Measurements from ENCODE around the gene FER. TPM values are rescaled to one million over a fixed set of nuclear protein-coding genes. Genes with fewer than 3 reads are reported as not detected.

The FER gene
- total RNA-seq, 1 experiment from 2014 or later = 16.4 TPM

DNA sequence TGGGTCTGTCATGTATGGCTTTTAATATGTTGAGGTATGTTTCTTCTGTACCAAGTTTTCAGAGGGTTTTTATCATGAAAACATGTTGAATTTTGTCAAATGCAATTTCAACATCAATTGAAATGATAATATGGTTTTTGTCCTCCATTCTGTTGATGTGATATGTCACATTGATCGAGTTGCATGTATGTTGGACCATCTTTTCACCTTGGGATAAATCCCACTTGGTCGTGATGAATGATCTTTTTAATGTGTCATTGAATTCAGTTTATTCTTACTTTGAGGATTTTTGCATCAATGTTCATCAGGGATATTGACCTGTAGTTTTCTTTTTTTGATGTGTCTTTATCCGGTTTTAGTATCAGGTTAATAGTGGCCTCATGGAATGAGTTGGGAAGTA is 373.5 kb downstream of the FER start:
- intact Hi-C loops (cut with micrococcal nuclease; ENCODE audit: unreplicated experiment) = no loop called here
- no peaks in the 10 kb centered on the region for H3K36me3 ChIP-seq (ENCODE audit: insufficient read depth, low read length, poor library complexity, severe bottlenecking)
- no peak overlapping the region for H3K4me3 ChIP-seq (ENCODE audit: low read depth, low read length, poor library complexity, severe bottlenecking)
- H3K9me3 ChIP-seq (ENCODE audit: low read depth, low read length, poor library complexity, severe bottlenecking) = peaks cover 16% of the 10 kb centered on the region
- no TSS peak for BruUV-seq (replicated peaks)
- POLR2A ChIA-PET (ENCODE audit: low non-redundant PET) = no interaction called here
- CTCF ChIA-PET = no interaction called here
- TF ChIP-seq EZH2 (IDR thresholded peaks at IDR 0.05; ENCODE audit: borderline replicate concordance, low read depth, low read length, poor library complexity, severe bottlenecking) = no peak
- TF ChIP-seq, protein P1, sequence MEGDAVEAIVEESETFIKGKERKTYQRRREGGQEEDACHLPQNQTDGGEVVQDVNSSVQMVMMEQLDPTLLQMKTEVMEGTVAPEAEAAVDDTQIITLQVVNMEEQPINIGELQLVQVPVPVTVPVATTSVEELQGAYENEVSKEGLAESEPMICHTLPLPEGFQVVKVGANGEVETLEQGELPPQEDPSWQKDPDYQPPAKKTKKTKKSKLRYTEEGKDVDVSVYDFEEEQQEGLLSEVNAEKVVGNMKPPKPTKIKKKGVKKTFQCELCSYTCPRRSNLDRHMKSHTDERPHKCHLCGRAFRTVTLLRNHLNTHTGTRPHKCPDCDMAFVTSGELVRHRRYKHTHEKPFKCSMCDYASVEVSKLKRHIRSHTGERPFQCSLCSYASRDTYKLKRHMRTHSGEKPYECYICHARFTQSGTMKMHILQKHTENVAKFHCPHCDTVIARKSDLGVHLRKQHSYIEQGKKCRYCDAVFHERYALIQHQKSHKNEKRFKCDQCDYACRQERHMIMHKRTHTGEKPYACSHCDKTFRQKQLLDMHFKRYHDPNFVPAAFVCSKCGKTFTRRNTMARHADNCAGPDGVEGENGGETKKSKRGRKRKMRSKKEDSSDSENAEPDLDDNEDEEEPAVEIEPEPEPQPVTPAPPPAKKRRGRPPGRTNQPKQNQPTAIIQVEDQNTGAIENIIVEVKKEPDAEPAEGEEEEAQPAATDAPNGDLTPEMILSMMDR (conservative IDR thresholded peaks at IDR 0.05; ENCODE audit: low read depth, low read length) = no peak
- no peak for DNase-seq (ENCODE audit: low spot score)
- no peaks in the 10 kb centered on the region for H3K27me3 ChIP-seq (replicated peaks; ENCODE audit: insufficient read depth, low read depth, low read length, poor library complexity)
- no peak overlapping the region for H3K27ac ChIP-seq (ENCODE audit: low read depth, low read length, poor library complexity, severe bottlenecking)
- peaks cover 5% of the 10 kb centered on the region for H3K4me1 ChIP-seq (ENCODE audit: insufficient read depth, low read length, poor library complexity, severe bottlenecking)

DNA sequence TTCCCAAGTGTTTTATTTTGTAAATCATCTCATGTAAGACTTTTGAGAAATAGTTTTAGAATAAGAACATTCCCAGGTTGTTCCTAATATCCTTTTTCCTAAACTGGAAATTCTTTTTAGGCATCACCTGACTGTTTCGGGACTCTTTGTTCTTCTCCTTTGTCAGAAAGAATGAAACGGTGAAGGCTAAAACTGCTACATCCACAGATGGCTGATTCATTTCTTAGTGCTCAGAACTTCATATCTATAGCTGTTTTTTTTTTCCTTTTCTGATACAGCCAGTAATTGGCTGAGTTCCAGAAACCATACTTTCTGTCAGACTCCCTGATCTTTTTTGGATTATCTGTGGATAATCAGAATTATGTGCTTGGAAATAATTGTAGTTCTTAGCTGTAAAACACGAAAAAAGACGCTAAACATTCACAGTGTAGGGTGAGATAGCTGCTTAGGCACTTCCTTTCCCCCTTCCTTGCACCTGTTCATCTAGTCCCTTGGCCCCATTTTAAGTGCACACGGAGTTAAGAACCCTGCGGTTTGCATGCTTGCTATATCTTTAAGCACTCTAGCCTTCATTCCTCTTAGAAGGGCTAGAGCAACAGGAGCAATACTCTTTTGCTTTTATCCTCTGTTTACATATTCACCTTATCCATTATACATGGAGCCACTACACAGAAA is 378.2 kb downstream of the FER start:
- ChIA-PET POLR2A (ENCODE audit: low non-redundant PET) (interaction anchor here (0.7 kb wide), 1 partner anchor 1471 kb away, joined by 4 read pairs; no protein-coding TSS in a partner anchor), CTCF (no interaction called here)
- intact Hi-C loops (cut with micrococcal nuclease; ENCODE audit: unreplicated experiment) = loop anchor here (1.0 kb wide), 1 partner anchor 23 kb away; no protein-coding TSS in a partner anchor
- Histone ChIP-seq H3K4me3 (ENCODE audit: low read depth, low read length, poor library complexity, severe bottlenecking) (no peak overlapping the region), H3K36me3 (ENCODE audit: insufficient read depth, low read length, poor library complexity, severe bottlenecking) (no peaks in the 10 kb centered on the region), H3K4me1 (ENCODE audit: insufficient read depth, low read length, poor library complexity, severe bottlenecking) (peaks cover 14% of the 10 kb centered on the region), H3K9me3 (ENCODE audit: low read depth, low read length, poor library complexity, severe bottlenecking) (peaks cover 4% of the 10 kb centered on the region), H3K27me3 (replicated peaks; ENCODE audit: insufficient read depth, low read depth, low read length, poor library complexity) (no peaks in the 10 kb centered on the region), H3K27ac (ENCODE audit: low read depth, low read length, poor library complexity, severe bottlenecking) (no peak overlapping the region)
- DNase-seq (ENCODE audit: low spot score) = peak; percentile 60
- TF ChIP-seq, protein P1 (conservative IDR thresholded peaks at IDR 0.05; ENCODE audit: low read depth, low read length) = no peak
- no peak for TF ChIP-seq EZH2 (IDR thresholded peaks at IDR 0.05; ENCODE audit: borderline replicate concordance, low read depth, low read length, poor library complexity, severe bottlenecking)
- BruUV-seq (replicated peaks) = no TSS peak

DNA sequence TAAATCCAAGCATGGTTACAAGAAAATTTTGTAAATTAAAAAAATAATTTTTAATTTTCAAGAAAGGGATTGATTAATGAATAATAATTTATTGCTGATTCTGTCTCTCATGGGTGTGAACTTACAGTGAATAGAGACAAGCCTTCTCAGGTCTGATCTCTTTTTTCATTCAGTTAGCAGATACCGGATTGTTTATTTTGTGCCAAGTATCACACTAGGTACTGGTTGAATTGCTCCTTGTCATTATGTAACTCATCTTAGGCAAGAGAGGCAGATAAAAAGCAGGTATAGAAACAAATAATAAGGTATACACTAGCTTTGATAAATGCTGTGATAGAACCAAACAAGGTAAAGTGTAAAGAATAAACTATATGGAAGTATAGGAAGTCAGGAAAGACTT is 378.8 kb downstream of the FER start:
- Histone ChIP-seq H3K27ac (ENCODE audit: low read depth, low read length, poor library complexity, severe bottlenecking) (no peak overlapping the region), H3K36me3 (ENCODE audit: insufficient read depth, low read length, poor library complexity, severe bottlenecking) (no peaks in the 10 kb centered on the region), H3K4me3 (ENCODE audit: low read depth, low read length, poor library complexity, severe bottlenecking) (no peak overlapping the region), H3K27me3 (replicated peaks; ENCODE audit: insufficient read depth, low read depth, low read length, poor library complexity) (no peaks in the 10 kb centered on the region), H3K9me3 (ENCODE audit: low read depth, low read length, poor library complexity, severe bottlenecking) (no peaks in the 10 kb centered on the region), H3K4me1 (ENCODE audit: insufficient read depth, low read length, poor library complexity, severe bottlenecking) (peaks cover 14% of the 10 kb centered on the region)
- CTCF ChIA-PET = no interaction called here
- POLR2A ChIA-PET (ENCODE audit: low non-redundant PET) = no interaction called here
- BruUV-seq (replicated peaks) = no TSS peak
- no peak for TF ChIP-seq EZH2 (IDR thresholded peaks at IDR 0.05; ENCODE audit: borderline replicate concordance, low read depth, low read length, poor library complexity, severe bottlenecking)
- TF ChIP-seq, protein P1 (conservative IDR thresholded peaks at IDR 0.05; ENCODE audit: low read depth, low read length) = no peak
- DNase-seq (ENCODE audit: low spot score) = no peak
- intact Hi-C loops (cut with micrococcal nuclease; ENCODE audit: unreplicated experiment) = loop anchor here (1.0 kb wide), 1 partner anchor 23 kb away; no protein-coding TSS in a partner anchor

Measured in A673 (cell line).